NB4 (cell line): ENCODE results near the gene UGT1A4.

Source experiments
- CTCF ChIP-seq: IDR thresholded peaks from one replicate; pipeline ENCODE4 v1.5.1; 2012; ENCODE audit warnings: low read depth, low read length
- POLR2A ChIP-seq: IDR thresholded peaks from 2 replicates; pipeline ENCODE4 v1.6.1; 2011; ENCODE audit warnings: mild to moderate bottlenecking; ENCODE audit not compliant: insufficient read length; ENCODE audit errors: extremely low read depth

- TF ChIP-seq CTCF (no peak), POLR2A (no peak)
Observed at GRCh38 chr2:233811087-233811486, 92.6 kb downstream of the UGT1A4 start.
